NOMO-1 treated with DMSO at 0.1 percent for 48 hours (cell line): Measurements from ENCODE around the gene NFYA.
A peak's percentile ranks its signal among the peaks of the same experiment; 100 is the strongest.

ENCODE experiments used
- DNase-seq: peaks from one replicate; lab custom pipeline; 2025; ENCODE audit not compliant: unreplicated experiment; lab: John Stamatoyannopoulos, UW

NFYA gene

GRCh38 chr6:41073203-41073967, 611 bp downstream of the NFYA start:
- peak; percentile 68 for DNase-seq

- no peak for DNase-seq
These were observed 1.4 kb downstream of the NFYA start for GRCh38 chr6:41073968-41074691.

GRCh38 chr6:41074692-41075436, 2.1 kb downstream of the NFYA start:
- no peak for DNase-seq

- no peak for DNase-seq
These were observed 3.2 kb downstream of the NFYA start for GRCh38 chr6:41075651-41076626.

GRCh38 chr6:41077536-41077935, 4.8 kb downstream of the NFYA start:
- no peak for DNase-seq

GRCh38 chr6:41078101-41078500, 5.3 kb downstream of the NFYA start:
- DNase-seq, result no peak

GRCh38 chr6:41079080-41079479, 6.3 kb downstream of the NFYA start:
- DNase-seq, result no peak

- DNase-seq, result no peak
These were observed 7.8 kb downstream of the NFYA start for GRCh38 chr6:41080621-41081020.

- DNase-seq, result no peak
These were observed 10.3 kb downstream of the NFYA start for GRCh38 chr6:41083072-41083471.

GRCh38 chr6:41085182-41085581, 12.4 kb downstream of the NFYA start:
- DNase-seq, result no peak

GRCh38 chr6:41088451-41088850, 15.7 kb downstream of the NFYA start:
- no peak for DNase-seq

- no peak for DNase-seq
These were observed 18.3 kb downstream of the NFYA start for GRCh38 chr6:41090841-41091761.

- no peak for DNase-seq
These were observed 19.8 kb downstream of the NFYA start for GRCh38 chr6:41092421-41093140.

- no peak for DNase-seq
These were observed 21.0 kb downstream of the NFYA start for GRCh38 chr6:41093729-41094128.

- DNase-seq, result no peak
These were observed 24.8 kb downstream of the NFYA start for GRCh38 chr6:41097467-41098090.

GRCh38 chr6:41098366-41098765, 25.6 kb downstream of the NFYA start:
- DNase-seq, result no peak

- DNase-seq, result no peak
These were observed 28.1 kb downstream of the NFYA start for GRCh38 chr6:41100871-41101287.

- no peak for DNase-seq
These were observed 31.1 kb downstream of the NFYA start for GRCh38 chr6:41103847-41104246.
